Transverse colon (tissue), 4 donors: ENCODE measurements around the gene UVRAG.

Experiments used
- CTCF ChIP-seq, 5 experiments: fragments of 200-600 bp in 3 of 5; fragments of 450-650 bp in 2 of 5; sonication (generic) in 3 of 5; IDR thresholded peaks; 1 replicate in 2 of 5; 2 replicates in 3 of 5; pipeline ENCODE4 v1.5.1; 2016 to 2017; ENCODE audit warnings: antibody characterized with exemption in 5 of 5, inconsistent platforms in 3 of 5, mild to moderate bottlenecking in 2 of 5, moderate library complexity in 1 of 5
- POLR2A ChIP-seq: fragments of 450-650 bp; IDR thresholded peaks from one replicate; pipeline ENCODE4 v1.6.1; 2016; ENCODE audit warnings: antibody characterized with exemption, mild to moderate bottlenecking, moderate library complexity
- POLR2AphosphoS5 ChIP-seq, 3 donors: sonication (generic); formaldehyde crosslinking; IDR thresholded peaks; one replicate each; pipeline ENCODE4 v1.6.1; 2016; ENCODE audit warnings: antibody characterized with exemption in 3 of 3

GRCh38 chr11:75905434-75905833 is 90.4 kb downstream of the UVRAG start:
- no peak for TF ChIP-seq POLR2A
- TF ChIP-seq CTCF (IDR thresholded peaks at IDR 0.05), result no peak
- TF ChIP-seq POLR2AphosphoS5 (IDR thresholded peaks at IDR 0.05), result no peak
